Measurements from ENCODE around the gene THSD7A. TPM values are rescaled to one million over a fixed set of nuclear protein-coding genes. Genes with fewer than 3 reads are reported as not detected.

THSD7A gene
- total RNA-seq, 1 experiment from 2014 or later: not detected

- H3K9me3 ChIP-seq (ENCODE audit: low read length): no peaks in the 10 kb centered on the region
- H3K9ac ChIP-seq (ENCODE audit: low read length): no peak overlapping the region
- DNase-seq: no peak
- no peaks in the 10 kb centered on the region for H3K27me3 ChIP-seq (ENCODE audit: low read length)
- no peak overlapping the region for H3K4me3 ChIP-seq (ENCODE audit: low read length)
- no peak overlapping the region; the same call in 1 of the 2 replicates for H2AFZ ChIP-seq (ENCODE audit: low read length)
- no peak overlapping the region for H3K27ac ChIP-seq (ENCODE audit: low read length)
- H3K9me2 ChIP-seq (replicated peaks; ENCODE audit: insufficient read depth, low read length): no peaks in the 10 kb centered on the region
- no peaks in the 10 kb centered on the region for H3K79me2 ChIP-seq (ENCODE audit: low read length)
- no peaks in the 10 kb centered on the region for H3K4me1 ChIP-seq (ENCODE audit: low read length)
- H3K4me2 ChIP-seq (ENCODE audit: low read depth, low read length, poor library complexity, severe bottlenecking): no peak overlapping the region
- H3K36me3 ChIP-seq (ENCODE audit: insufficient read depth, low read length): no peaks in the 10 kb centered on the region
- H4K20me1 ChIP-seq (ENCODE audit: insufficient read depth, low read depth, low read length): no peaks in the 10 kb centered on the region
These were observed 240.9 kb downstream of the THSD7A start for GRCh38 chr7:11591055-11591633.

- H3K27me3 ChIP-seq (ENCODE audit: low read length): no peaks in the 10 kb centered on the region
- no peaks in the 10 kb centered on the region for H3K9me2 ChIP-seq (replicated peaks; ENCODE audit: insufficient read depth, low read length)
- H4K20me1 ChIP-seq (ENCODE audit: insufficient read depth, low read depth, low read length): no peaks in the 10 kb centered on the region
- no peaks in the 10 kb centered on the region for H3K79me2 ChIP-seq (ENCODE audit: low read length)
- no peak overlapping the region for H3K27ac ChIP-seq (ENCODE audit: low read length)
- no peak for DNase-seq
- H3K4me2 ChIP-seq (ENCODE audit: low read depth, low read length, poor library complexity, severe bottlenecking): no peak overlapping the region
- peaks cover 9% of the 10 kb centered on the region for H3K4me1 ChIP-seq (ENCODE audit: low read length)
- H3K36me3 ChIP-seq (ENCODE audit: insufficient read depth, low read length): no peaks in the 10 kb centered on the region
- no peak overlapping the region for H3K9ac ChIP-seq (ENCODE audit: low read length)
- no peaks in the 10 kb centered on the region for H3K9me3 ChIP-seq (ENCODE audit: low read length)
- H3K4me3 ChIP-seq (ENCODE audit: low read length): no peak overlapping the region
- H2AFZ ChIP-seq (ENCODE audit: low read length): no peak overlapping the region
These were observed 242.7 kb downstream of the THSD7A start for GRCh38 chr7:11589251-11589650.

- no peak overlapping the region for H3K27ac ChIP-seq (ENCODE audit: low read length)
- DNase-seq: no peak
- H3K27me3 ChIP-seq (ENCODE audit: low read length): no peaks in the 10 kb centered on the region
- H4K20me1 ChIP-seq (ENCODE audit: insufficient read depth, low read depth, low read length): no peaks in the 10 kb centered on the region
- no peaks in the 10 kb centered on the region for H3K9me3 ChIP-seq (ENCODE audit: low read length)
- no peaks in the 10 kb centered on the region for H3K79me2 ChIP-seq (ENCODE audit: low read length)
- H3K4me1 ChIP-seq (ENCODE audit: low read length): peaks cover 15% of the 10 kb centered on the region
- no peak overlapping the region for H3K9ac ChIP-seq (ENCODE audit: low read length)
- no peaks in the 10 kb centered on the region for H3K36me3 ChIP-seq (ENCODE audit: insufficient read depth, low read length)
- no peaks in the 10 kb centered on the region for H3K9me2 ChIP-seq (replicated peaks; ENCODE audit: insufficient read depth, low read length)
- H2AFZ ChIP-seq (ENCODE audit: low read length): no peak overlapping the region
- no peak overlapping the region for H3K4me3 ChIP-seq (ENCODE audit: low read length)
- H3K4me2 ChIP-seq (ENCODE audit: low read depth, low read length, poor library complexity, severe bottlenecking): no peak overlapping the region
These were observed 244.2 kb downstream of the THSD7A start for GRCh38 chr7:11587814-11588213.

- DNase-seq: no peak
These were observed 244.9 kb downstream of the THSD7A start for GRCh38 chr7:11587048-11587447.

GRCh38 chr7:11584406-11585031 lies 247.5 kb downstream of the THSD7A start:
- peak; percentile 44 for DNase-seq
- H2AFZ ChIP-seq (ENCODE audit: low read length): no peak overlapping the region

More at GRCh38 chr7:11587048-11587447, 244.9 kb downstream of the THSD7A start:
- Histone ChIP-seq H3K9ac (ENCODE audit: low read length) (no peak overlapping the region), H3K4me1 (ENCODE audit: low read length) (peaks cover 15% of the 10 kb centered on the region), H3K79me2 (ENCODE audit: low read length) (no peaks in the 10 kb centered on the region), H4K20me1 (ENCODE audit: insufficient read depth, low read depth, low read length) (no peaks in the 10 kb centered on the region), H2AFZ (ENCODE audit: low read length) (no peak overlapping the region), H3K27ac (ENCODE audit: low read length) (no peak overlapping the region), H3K9me2 (replicated peaks; ENCODE audit: insufficient read depth, low read length) (no peaks in the 10 kb centered on the region), H3K9me3 (ENCODE audit: low read length) (no peaks in the 10 kb centered on the region), H3K27me3 (ENCODE audit: low read length) (no peaks in the 10 kb centered on the region), H3K4me2 (ENCODE audit: low read depth, low read length, poor library complexity, severe bottlenecking) (no peak overlapping the region), H3K4me3 (ENCODE audit: low read length) (no peak overlapping the region), H3K36me3 (ENCODE audit: insufficient read depth, low read length) (no peaks in the 10 kb centered on the region)

GRCh38 chr7:11579141-11579540 lies 252.9 kb downstream of the THSD7A start:
- H3K27me3 ChIP-seq (ENCODE audit: low read length): no peaks in the 10 kb centered on the region
- DNase-seq: no peak

More at GRCh38 chr7:11584406-11585031, 247.5 kb downstream of the THSD7A start:
- no peaks in the 10 kb centered on the region for H3K79me2 ChIP-seq (ENCODE audit: low read length)
- H3K9ac ChIP-seq (ENCODE audit: low read length): no peak overlapping the region
- H3K4me3 ChIP-seq (ENCODE audit: low read length): no peak overlapping the region
- peaks cover 15% of the 10 kb centered on the region for H3K4me1 ChIP-seq (ENCODE audit: low read length)
- H4K20me1 ChIP-seq (ENCODE audit: insufficient read depth, low read depth, low read length): no peaks in the 10 kb centered on the region
- no peak overlapping the region for H3K27ac ChIP-seq (ENCODE audit: low read length)
- no peaks in the 10 kb centered on the region for H3K9me3 ChIP-seq (ENCODE audit: low read length)
- no peaks in the 10 kb centered on the region for H3K27me3 ChIP-seq (ENCODE audit: low read length)
- H3K4me2 ChIP-seq (ENCODE audit: low read depth, low read length, poor library complexity, severe bottlenecking): peak overlapping the region; percentile 37
- H3K9me2 ChIP-seq (replicated peaks; ENCODE audit: insufficient read depth, low read length): no peaks in the 10 kb centered on the region
- no peaks in the 10 kb centered on the region for H3K36me3 ChIP-seq (ENCODE audit: insufficient read depth, low read length)

GRCh38 chr7:11576310-11576709 lies 255.7 kb downstream of the THSD7A start:
- Histone ChIP-seq H3K9me3 (ENCODE audit: low read length) (no peaks in the 10 kb centered on the region), H3K4me2 (ENCODE audit: low read depth, low read length, poor library complexity, severe bottlenecking) (no peak overlapping the region), H3K27me3 (ENCODE audit: low read length) (no peaks in the 10 kb centered on the region), H3K79me2 (ENCODE audit: low read length) (no peaks in the 10 kb centered on the region), H3K9ac (ENCODE audit: low read length) (no peak overlapping the region), H4K20me1 (ENCODE audit: insufficient read depth, low read depth, low read length) (no peaks in the 10 kb centered on the region), H3K4me3 (ENCODE audit: low read length) (no peak overlapping the region), H2AFZ (ENCODE audit: low read length) (no peak overlapping the region), H3K9me2 (replicated peaks; ENCODE audit: insufficient read depth, low read length) (no peaks in the 10 kb centered on the region), H3K36me3 (ENCODE audit: insufficient read depth, low read length) (no peaks in the 10 kb centered on the region), H3K27ac (ENCODE audit: low read length) (no peak overlapping the region), H3K4me1 (ENCODE audit: low read length) (no peaks in the 10 kb centered on the region)
- no peak for DNase-seq

More at GRCh38 chr7:11579141-11579540, 252.9 kb downstream of the THSD7A start:
- no peak overlapping the region for H3K9ac ChIP-seq (ENCODE audit: low read length)
- no peaks in the 10 kb centered on the region for H4K20me1 ChIP-seq (ENCODE audit: insufficient read depth, low read depth, low read length)
- no peaks in the 10 kb centered on the region for H3K36me3 ChIP-seq (ENCODE audit: insufficient read depth, low read length)
- H3K4me3 ChIP-seq (ENCODE audit: low read length): no peak overlapping the region
- H2AFZ ChIP-seq (ENCODE audit: low read length): no peak overlapping the region
- no peak overlapping the region for H3K4me2 ChIP-seq (ENCODE audit: low read depth, low read length, poor library complexity, severe bottlenecking)
- no peaks in the 10 kb centered on the region for H3K79me2 ChIP-seq (ENCODE audit: low read length)
- H3K4me1 ChIP-seq (ENCODE audit: low read length): peaks cover 5% of the 10 kb centered on the region
- no peak overlapping the region for H3K27ac ChIP-seq (ENCODE audit: low read length)
- H3K9me3 ChIP-seq (ENCODE audit: low read length): no peaks in the 10 kb centered on the region
- H3K9me2 ChIP-seq (replicated peaks; ENCODE audit: insufficient read depth, low read length): no peaks in the 10 kb centered on the region

- Histone ChIP-seq H3K9ac (ENCODE audit: low read length) (no peak overlapping the region), H3K4me2 (ENCODE audit: low read depth, low read length, poor library complexity, severe bottlenecking) (no peak overlapping the region), H3K27me3 (ENCODE audit: low read length) (no peaks in the 10 kb centered on the region), H3K9me2 (replicated peaks; ENCODE audit: insufficient read depth, low read length) (no peaks in the 10 kb centered on the region), H3K9me3 (ENCODE audit: low read length) (no peaks in the 10 kb centered on the region), H3K4me1 (ENCODE audit: low read length) (no peaks in the 10 kb centered on the region), H3K36me3 (ENCODE audit: insufficient read depth, low read length) (no peaks in the 10 kb centered on the region), H3K4me3 (ENCODE audit: low read length) (no peak overlapping the region), H4K20me1 (ENCODE audit: insufficient read depth, low read depth, low read length) (no peaks in the 10 kb centered on the region), H2AFZ (ENCODE audit: low read length) (no peak overlapping the region), H3K27ac (ENCODE audit: low read length) (no peak overlapping the region), H3K79me2 (ENCODE audit: low read length) (no peaks in the 10 kb centered on the region)
- no peak for DNase-seq
These were observed 258.8 kb downstream of the THSD7A start for GRCh38 chr7:11573128-11573750.
